OCI-M2 (cell line): ENCODE results near the gene TEX29.

Source experiments
- DNase-seq: peaks from one replicate; lab custom pipeline; 2025; ENCODE audit not compliant: unreplicated experiment; lab: John Stamatoyannopoulos, UW

Gene TEX29

DNA sequence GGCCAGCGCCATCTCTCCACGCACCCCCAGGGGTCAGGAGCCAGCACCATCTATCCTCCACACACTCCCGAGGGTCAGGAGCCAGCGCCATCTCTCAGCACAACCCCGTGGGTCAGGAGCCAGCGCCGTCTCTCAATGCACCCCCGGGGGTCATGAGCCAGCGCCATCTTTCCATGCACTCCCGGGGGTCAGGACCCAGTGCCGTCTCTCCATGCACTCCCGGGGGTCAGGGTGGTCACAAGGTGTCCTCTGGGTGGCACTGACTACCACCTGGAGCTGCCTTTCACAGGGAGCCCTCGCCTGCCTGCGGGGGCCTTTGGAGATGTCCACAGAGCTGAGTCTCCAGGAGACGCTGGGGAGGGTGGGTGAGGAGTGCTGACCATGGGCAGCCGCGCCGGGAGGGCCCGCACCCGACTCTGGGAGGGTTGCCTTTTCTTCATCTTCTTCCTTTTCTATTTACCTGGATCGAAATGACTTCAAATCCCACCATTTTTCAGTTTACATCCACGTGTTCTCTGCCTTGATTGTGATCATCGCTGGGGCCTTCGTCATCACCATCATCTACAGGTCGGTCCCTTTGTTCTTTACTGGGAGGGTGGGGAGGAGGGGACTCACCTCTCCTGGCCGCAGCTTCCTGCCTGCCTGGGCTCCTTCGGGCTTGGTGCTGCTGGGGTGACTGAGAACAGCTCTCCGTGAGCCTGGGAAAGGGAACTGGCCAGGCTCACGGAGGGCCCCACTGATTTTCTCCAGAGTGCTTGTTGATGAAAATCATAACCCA, 19.1 kb downstream of the TEX29 start:
- DNase-seq: no peak

DNA sequence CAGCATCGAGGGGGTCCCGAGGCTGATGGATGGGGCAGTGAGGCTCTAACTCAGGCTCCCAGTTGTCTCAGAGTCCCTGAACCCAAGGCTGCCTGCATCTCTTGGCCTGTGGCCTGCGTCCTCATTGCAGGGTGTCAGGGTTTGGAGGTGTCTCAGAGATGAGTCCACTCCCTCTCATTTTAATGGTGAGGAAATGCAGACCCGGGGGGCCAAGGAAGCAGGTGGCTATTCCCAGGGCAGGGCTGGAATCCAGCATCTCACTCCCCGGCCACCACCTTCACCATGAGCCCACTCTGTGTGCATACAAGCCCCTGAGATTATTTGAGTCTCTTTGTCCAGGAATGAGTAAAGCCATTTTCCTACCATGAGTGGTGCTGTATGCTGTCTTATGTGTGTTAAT, 21.4 kb downstream of the TEX29 start:
- no peak for DNase-seq

DNA sequence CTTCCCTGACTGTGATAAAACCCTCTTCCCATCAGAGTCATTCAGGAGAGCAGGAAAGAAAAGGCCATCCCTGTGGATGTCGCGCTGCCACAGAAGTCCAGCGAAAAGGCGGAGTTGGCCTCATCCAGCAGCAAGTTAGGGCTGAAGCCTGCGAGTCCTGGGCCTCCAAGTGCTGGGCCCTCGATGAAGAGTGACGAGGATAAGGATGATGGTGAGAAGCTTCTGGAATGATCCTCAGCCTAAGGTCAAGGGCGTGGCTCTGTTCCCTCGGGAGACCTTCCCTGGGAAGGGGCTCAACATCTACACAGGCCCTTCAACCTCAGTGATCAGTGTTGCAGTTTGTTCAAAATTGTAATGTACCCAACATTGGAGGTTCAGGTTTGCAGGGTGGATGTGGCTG, 22.3 kb downstream of the TEX29 start:
- DNase-seq: no peak

DNA sequence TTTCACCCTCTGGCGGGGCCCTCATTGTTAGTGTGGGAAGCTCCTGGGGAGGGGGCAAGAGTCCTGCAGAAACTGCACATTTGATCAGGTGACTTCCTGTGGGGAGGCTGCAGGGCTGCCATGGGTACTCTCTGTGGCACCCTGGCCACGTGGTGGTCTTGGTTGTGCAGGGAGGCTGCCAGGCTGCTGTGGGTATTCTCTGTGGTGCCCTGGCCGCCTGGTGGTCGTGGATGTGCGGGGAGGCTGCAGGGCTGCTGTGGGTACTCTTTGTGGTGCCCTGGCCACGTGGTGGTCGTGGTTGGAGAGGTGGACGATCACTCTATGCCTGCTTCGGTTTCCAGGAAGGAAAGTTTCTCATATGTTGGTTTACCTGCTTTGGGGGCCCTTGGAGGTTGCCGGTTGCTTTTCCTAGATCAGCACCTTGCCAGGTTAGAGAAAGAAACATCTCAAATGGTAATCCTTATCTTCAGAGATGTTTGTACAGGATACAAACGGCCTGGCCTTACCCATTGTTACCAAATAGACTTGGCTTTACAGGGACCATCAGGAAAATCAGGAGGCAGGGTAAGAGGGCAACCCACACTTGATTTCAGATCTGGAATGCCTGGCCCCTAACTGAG, 22.9 kb downstream of the TEX29 start:
- DNase-seq: no peak

DNA sequence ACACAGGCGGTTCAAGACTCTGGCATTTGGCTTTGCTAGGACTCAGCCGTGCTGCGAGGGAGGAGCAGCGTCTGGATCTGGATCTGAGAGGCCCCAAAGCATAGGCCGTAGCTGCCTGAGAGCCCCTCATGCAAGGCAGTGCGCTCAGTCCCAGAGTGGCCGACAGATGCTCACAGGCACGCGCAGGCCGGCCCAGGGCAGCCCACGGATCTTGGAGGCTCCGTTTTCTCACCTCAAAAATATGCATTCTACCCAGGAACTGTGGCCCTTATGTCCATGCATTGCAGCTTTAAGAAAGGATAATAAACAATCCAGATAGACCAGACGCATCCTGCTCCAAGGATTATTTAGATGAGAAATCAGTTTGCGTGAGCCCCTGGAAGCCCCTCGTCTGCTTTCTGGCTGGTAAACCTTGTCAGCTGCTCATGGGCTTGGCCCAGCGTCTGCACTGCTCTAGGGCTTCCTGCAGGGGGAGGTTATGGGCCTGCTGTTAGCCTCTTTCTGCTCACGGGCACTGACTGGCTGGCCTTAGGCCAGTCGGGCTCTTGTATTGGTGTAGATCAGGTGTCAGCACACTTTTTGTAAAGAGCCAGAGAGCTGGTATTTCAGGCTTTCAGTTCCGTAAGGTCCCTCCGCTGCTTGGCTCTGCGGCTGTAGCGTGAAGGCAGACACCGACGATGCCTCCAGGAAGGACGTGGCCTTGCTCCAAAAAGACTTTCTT, 24.2 kb downstream of the TEX29 start:
- DNase-seq: no peak

DNA sequence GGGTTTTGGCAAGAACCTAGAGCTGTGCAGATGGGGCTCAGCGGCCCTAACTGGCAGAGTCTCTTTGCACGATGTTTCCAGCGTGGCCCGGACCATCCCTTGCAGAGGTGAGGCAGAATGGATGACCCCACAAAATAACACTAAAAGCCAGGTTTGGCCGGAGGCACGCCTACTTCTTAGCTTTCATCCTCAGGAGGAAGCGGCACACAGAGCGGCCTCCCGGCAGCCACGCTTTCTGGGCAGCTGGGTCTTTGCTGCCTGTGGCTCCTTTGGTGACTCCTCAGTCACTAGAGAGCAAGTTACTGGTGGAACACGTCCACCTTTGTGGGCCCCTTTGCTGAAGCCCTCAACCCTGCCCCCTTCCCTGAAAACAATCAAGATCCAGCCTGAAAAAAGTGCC, 25.2 kb downstream of the TEX29 start:
- DNase-seq: no peak

DNA sequence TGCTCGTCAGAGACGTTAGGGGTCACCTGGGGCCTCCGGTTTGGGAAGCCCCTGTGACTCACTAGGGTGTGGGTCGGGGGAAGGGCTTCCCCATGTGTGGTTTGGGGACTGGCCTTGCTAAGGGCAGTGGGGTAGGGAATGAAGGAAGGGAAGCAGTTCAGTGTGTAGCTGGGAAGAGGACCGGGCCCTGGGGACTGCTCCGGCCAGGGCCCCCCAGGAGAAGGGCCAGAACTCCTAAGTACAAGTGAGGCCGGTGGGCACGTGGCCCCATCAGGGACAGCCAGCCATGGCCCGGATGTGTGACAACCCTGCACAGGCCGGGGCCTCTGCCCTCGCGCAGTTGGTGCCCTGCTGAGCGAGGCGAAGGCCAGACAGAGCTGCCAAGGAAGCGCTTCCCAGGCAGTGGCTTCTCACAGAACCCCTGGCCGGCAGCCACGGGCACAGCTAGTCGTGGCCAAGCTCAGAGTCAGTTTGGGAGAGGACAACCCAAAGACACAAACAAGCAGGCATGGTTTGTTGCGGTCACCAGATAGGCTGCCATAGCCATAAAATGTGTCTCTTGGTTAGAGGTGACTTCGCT, 25.7 kb downstream of the TEX29 start:
- DNase-seq: no peak

DNA sequence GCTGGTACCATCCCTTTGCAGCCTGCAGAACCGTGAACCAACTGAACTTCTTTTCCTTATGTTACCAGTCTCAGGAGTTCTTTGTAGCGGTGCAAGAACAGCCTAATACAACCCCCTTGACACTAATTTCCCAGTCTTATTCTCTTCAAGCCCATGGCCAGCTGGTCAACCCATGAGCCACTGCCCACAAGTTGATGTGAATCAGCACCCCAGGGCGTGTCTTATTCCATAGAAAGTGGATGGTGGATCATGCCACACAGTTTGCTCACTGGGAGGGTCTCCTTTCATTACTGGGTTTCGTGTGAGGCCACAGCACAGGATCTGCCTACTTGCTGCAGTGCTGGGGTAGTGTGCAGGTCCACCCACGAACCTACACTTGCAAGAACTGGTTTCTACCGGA, 27.0 kb downstream of the TEX29 start:
- DNase-seq: no peak

- no peak for DNase-seq
These were observed 33.1 kb downstream of the TEX29 start for GRCh38 chr13:111353508-111353907.

- DNase-seq: no peak
These were observed 34.3 kb downstream of the TEX29 start for GRCh38 chr13:111354789-111355188.

- DNase-seq: no peak
These were observed 36.4 kb downstream of the TEX29 start for GRCh38 chr13:111356795-111357194.

DNA sequence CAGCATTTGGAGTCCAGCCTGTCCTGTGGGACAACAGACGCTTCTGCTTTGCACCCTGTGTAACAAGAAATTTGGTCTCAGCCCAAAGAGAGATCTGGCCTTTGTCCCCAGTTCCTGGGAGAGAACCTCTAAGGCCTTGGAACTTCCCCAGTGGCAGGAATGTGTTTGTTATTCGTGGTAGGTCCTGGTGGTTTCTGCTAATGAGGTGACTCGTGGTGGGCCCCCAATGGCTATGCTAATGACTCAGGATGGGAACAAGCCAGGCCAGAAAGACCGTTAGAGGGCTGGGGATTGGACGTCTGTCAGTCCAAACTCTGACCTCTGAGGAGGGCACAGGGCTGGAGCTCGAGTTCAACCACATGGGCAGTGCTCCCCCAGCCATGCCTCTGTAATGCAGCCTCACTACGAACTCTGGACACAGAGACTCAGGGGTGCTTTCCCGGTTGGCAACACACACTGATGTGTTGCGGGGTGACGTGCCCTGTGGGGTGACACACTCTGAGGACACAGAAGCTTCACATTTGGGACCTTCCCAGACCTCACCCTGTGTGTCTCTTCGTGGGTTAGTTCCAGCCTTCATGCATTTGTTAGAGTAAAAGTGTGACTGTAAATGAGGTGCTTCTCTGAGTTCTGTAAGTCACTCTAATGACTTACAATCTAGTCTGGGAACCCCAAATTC, 38.9 kb downstream of the TEX29 start:
- no peak for DNase-seq

- DNase-seq: no peak
These were observed 39.5 kb downstream of the TEX29 start for GRCh38 chr13:111359930-111360329.

GRCh38 chr13:111360452-111360851, 40.0 kb downstream of the TEX29 start:
- no peak for DNase-seq

- DNase-seq: no peak
These were observed 40.8 kb downstream of the TEX29 start for GRCh38 chr13:111361046-111361872.

- no peak for DNase-seq
These were observed 41.6 kb downstream of the TEX29 start for GRCh38 chr13:111361873-111362648.

GRCh38 chr13:111363121-111363520, 42.7 kb downstream of the TEX29 start:
- DNase-seq: no peak

GRCh38 chr13:111363591-111363990, 43.1 kb downstream of the TEX29 start:
- DNase-seq: no peak

DNA sequence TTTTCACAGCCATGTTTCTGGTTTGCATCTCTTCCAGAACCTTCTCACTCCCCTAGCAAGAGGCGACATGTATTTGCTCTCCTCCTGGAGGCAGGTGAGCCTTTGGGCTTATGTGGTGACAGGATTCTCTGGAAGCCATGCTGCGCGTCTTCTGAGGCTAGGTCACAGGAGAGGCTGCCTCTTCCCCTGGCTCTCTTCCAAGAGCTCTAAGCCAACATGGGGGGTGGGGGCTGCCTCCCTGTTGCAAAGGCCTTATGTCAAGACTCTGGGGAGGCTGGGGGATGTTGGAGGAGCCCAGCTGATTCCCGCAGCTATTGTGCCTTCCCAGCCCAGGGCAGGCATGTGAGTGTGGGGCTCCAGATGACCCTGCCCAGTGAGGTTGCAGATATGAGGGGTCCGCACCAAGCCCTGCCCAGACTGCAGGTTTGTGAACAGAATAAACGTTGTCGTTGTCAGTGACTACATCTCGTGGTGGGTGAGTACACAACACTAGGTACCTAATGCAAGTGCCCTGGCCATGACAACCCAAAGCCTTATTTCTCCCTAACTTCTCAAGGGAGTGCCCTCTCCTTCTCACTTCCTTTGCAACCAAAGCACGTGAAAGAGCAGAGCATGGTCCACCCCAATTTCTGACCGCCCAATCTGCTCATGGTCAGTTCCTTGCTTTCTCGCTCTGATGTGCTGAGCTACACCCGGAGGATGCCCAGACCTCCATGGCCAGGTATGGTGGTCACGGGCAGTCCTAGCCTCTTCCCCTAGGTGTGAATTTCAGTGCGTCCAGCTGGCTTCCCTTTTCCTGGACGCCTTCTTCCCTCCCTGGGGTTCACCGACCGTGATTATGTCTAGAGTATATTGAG, 44.9 kb downstream of the TEX29 start:
- DNase-seq: no peak
